Tibial nerve (tissue), 4 donors: ENCODE measurements around the gene HOMEZ.

Source experiments
- CTCF ChIP-seq, 5 experiments: fragments of 200-600 bp in 3 of 5; fragments of 450-650 bp in 2 of 5; sonication (generic) in 3 of 5; IDR thresholded peaks; one replicate each; pipeline ENCODE4 v1.5.1; 2016 to 2019; ENCODE audit warnings: antibody characterized with exemption in 5 of 5, mild to moderate bottlenecking in 3 of 5, moderate library complexity in 2 of 5
- EP300 ChIP-seq, 2 donors: sonication (generic); formaldehyde crosslinking; IDR thresholded peaks; one replicate each; pipeline ENCODE4 v1.6.1; 2017; ENCODE audit warnings: antibody characterized with exemption in 2 of 2, mild to moderate bottlenecking in 1 of 2
- POLR2A ChIP-seq, 2 donors: fragments of 450-650 bp; IDR thresholded peaks; one replicate each; pipeline ENCODE4 v1.6.1; 2017; ENCODE audit warnings: antibody characterized with exemption in 2 of 2, mild to moderate bottlenecking in 2 of 2, moderate library complexity in 2 of 2

- no peak for TF ChIP-seq POLR2A (IDR thresholded peaks at IDR 0.05)
- no peak for TF ChIP-seq CTCF (IDR thresholded peaks at IDR 0.05)
- no peak for TF ChIP-seq EP300 (IDR thresholded peaks at IDR 0.05)
Observed at GRCh38 chr14:23300687-23301223, 14.8 kb upstream of the HOMEZ start.
